K562 (cell line): ENCODE results near the gene GLT6D1. TPM values are rescaled to one million over a fixed set of nuclear protein-coding genes. Genes with fewer than 3 reads are reported as not detected.
A peak's percentile ranks its signal among the peaks of the same experiment; 100 is the strongest.

Source experiments
- ATAC-seq: fragments of 200-7000 bp; cut with Tn5 transposase; 3 replicates; pipeline ENCODE4 v1.9.1; 2020; ENCODE audit warnings: moderate library complexity
- BruUV-seq: library from RNA; stranded (reverse); fragments of 400-500 nt; replicated peaks from 2 replicates; lab custom pipeline; 2021; lab: Mats Ljungman, UMichigan
- CTCF ChIA-PET: fragments of 300-600 bp; formaldehyde crosslinking; extraction: SDS; loops from one replicate; lab custom pipeline; 2021; ENCODE audit warnings: low intra/inter-chr PET ratio; lab: Yijun Ruan, JAX
- POLR2A ChIA-PET: fragments of 300-600, 350-650 bp; sonication (Branson Sonifier 250); formaldehyde crosslinking; extraction: SDS; loops from one replicate; lab custom pipeline; 2021; ENCODE audit warnings: antibody characterized with exemption, inconsistent platforms; lab: Yijun Ruan, JAX
- DNase-seq, 4 experiments: peaks; one replicate each; pipeline versions ENCODE4 v3.0.0 to v3.0.0-alpha.2; 2011 to 2018; ENCODE audit warnings: low spot score in 3 of 4, mixed read lengths in 3 of 4; ENCODE audit errors: extremely low read depth in 1 of 4
- FAIRE-seq: peaks from 2 replicates; lab custom pipeline; 2011; peaks lifted over from hg19 to GRCh38; lab: Jason Lieb, UNC
- H2AFZ ChIP-seq: 2 replicates; pipeline ENCODE4 v1.6.0; 2011; ENCODE audit warnings: low read depth, low read length, control low read depth, inconsistent platforms
- H3K27ac ChIP-seq: fragments of 200-600 bp; 3 replicates; pipeline ENCODE4 v1.8.0; 2011; ENCODE audit warnings: low read depth, mild to moderate bottlenecking, control low read depth, inconsistent platforms, low read length, moderate library complexity, mixed read lengths; ENCODE audit errors: extremely low read depth
- H3K27me3 ChIP-seq, 2 experiments: fragments of 300-600 bp in 1 of 2; 2 replicates in 1 of 2; 3 replicates in 1 of 2; pipeline versions ENCODE4 v1.6.0 to v1.8.0; 2011; ENCODE audit warnings: inconsistent platforms in 2 of 2, low read length in 2 of 2, mild to moderate bottlenecking in 1 of 2, mixed read lengths in 1 of 2, moderate library complexity in 1 of 2; ENCODE audit not compliant: control insufficient read depth in 2 of 2, insufficient read depth in 2 of 2
- H3K36me3 ChIP-seq: fragments of 300-600 bp; 3 replicates; pipeline ENCODE4 v1.8.0; 2011; ENCODE audit warnings: mild to moderate bottlenecking, low read length, inconsistent platforms; ENCODE audit not compliant: control insufficient read depth, insufficient read depth
- H3K4me1 ChIP-seq, 2 experiments: fragments of 200-600 bp in 1 of 2; replicated peaks in 1 of 2; 2 replicates in 1 of 2; 3 replicates in 1 of 2; pipeline versions ENCODE4 v1.5.1 to v1.8.0; 2011; ENCODE audit warnings: inconsistent platforms in 2 of 2, low read length in 2 of 2, mild to moderate bottlenecking in 1 of 2, mixed read lengths in 1 of 2, moderate library complexity in 1 of 2; ENCODE audit not compliant: control insufficient read depth in 2 of 2, insufficient read depth in 2 of 2
- H3K4me2 ChIP-seq: 2 replicates; pipeline ENCODE4 v1.6.1; 2011; ENCODE audit warnings: low read length, control low read depth, inconsistent platforms, mixed read lengths; ENCODE audit not compliant: insufficient read depth
- H3K4me3 ChIP-seq: fragments of 200-600 bp; sonication (generic), shearing (Covaris generic); 2 replicates; pipeline ENCODE4 v1.5.1; 2016; ENCODE audit warnings: control low read depth, inconsistent platforms
- H3K79me2 ChIP-seq: fragments of 200-600 bp; 3 replicates; pipeline ENCODE4 v1.8.0; 2011; ENCODE audit warnings: low read length, inconsistent platforms; ENCODE audit not compliant: control insufficient read depth, insufficient read depth
- H3K9ac ChIP-seq, 2 experiments: 2 replicates each; pipeline versions ENCODE4 v1.6.0 to v1.6.1; 2011; ENCODE audit warnings: low read depth in 2 of 2, low read length in 2 of 2, control low read depth in 1 of 2, inconsistent platforms in 1 of 2, mild to moderate bottlenecking in 1 of 2, mixed read lengths in 1 of 2; ENCODE audit not compliant: insufficient read depth in 1 of 2
- H3K9me1 ChIP-seq: one replicate; pipeline ENCODE4 v1.6.0; 2011; ENCODE audit warnings: inconsistent platforms, mild to moderate bottlenecking, low read length, moderate library complexity; ENCODE audit not compliant: control insufficient read depth, insufficient read depth
- H3K9me3 ChIP-seq: replicated peaks from 2 replicates; pipeline ENCODE4 v1.5.1; 2011; ENCODE audit warnings: low read depth, low read length, inconsistent platforms; ENCODE audit not compliant: control insufficient read depth, insufficient read depth
- H4K20me1 ChIP-seq: replicated peaks from 2 replicates; pipeline ENCODE4 v1.6.1; 2011; ENCODE audit warnings: low read length, inconsistent platforms, mixed read lengths; ENCODE audit not compliant: control insufficient read depth, insufficient read depth
- ATF1 ChIP-seq, 2 experiments: fragments of 450-650 bp in 1 of 2; IDR thresholded peaks; 2 replicates each; pipeline ENCODE4 v1.6.1; 2016; ENCODE audit warnings: missing compliant biosample characterization in 1 of 2, missing genetic modification characterization in 1 of 2
- ATF7 ChIP-seq: fragments of 450-650 bp; IDR thresholded peaks from 2 replicates; pipeline ENCODE4 v1.7.1; 2014; ENCODE audit warnings: mild to moderate bottlenecking, moderate library complexity
- CREM ChIP-seq: IDR thresholded peaks from 2 replicates; pipeline ENCODE4 v1.6.1; 2014; ENCODE audit warnings: antibody characterized with exemption, low read depth
- ESRRA ChIP-seq: fragments of 450-650 bp; IDR thresholded peaks from 2 replicates; pipeline ENCODE4 v1.6.1; 2014; ENCODE audit warnings: low read depth, mild to moderate bottlenecking, moderate library complexity, borderline replicate concordance
- HCFC1 ChIP-seq: IDR thresholded peaks from 2 replicates; pipeline ENCODE4 v1.6.1; 2012; ENCODE audit warnings: low read depth, low read length, improper control_type of control experiment
- SAP30 ChIP-seq: fragments of 200-600 bp; sonication (generic); IDR thresholded peaks from 2 replicates; pipeline ENCODE4 v1.6.1; 2012; ENCODE audit warnings: borderline replicate concordance, low read depth, mild to moderate bottlenecking, moderate library complexity, low read length, control low read depth, inconsistent platforms; ENCODE audit not compliant: insufficient read depth, poor library complexity, severe bottlenecking
- WGBS: fragments of 100-300 bp; shearing (Covaris generic); methylation state at CpG from one replicate; pipeline ENCODE4 v1.1.6; 2016; ENCODE audit warnings: low coverage, mixed read lengths; ENCODE audit not compliant: insufficient coverage; ENCODE audit errors: missing lambda C conversion rate; 5-methylcytosine and 5-hydroxymethylcytosine counted together
- in situ Hi-C: fragments of 300-500 bp; cut with MboI; formaldehyde crosslinking; loops from 4 replicates; pipeline ENCODE4 v1.15.0; 2018; ENCODE audit warnings: inconsistent platforms, mixed read lengths
- intact Hi-C: fragments of 100-400 bp; cut with micrococcal nuclease; formaldehyde crosslinking; loops from 2 replicates; pipeline ENCODE4 v1.14.2; 2022
- polyA plus RNA-seq, 8 experiments: library from polyadenylated mRNA; depleted of rRNA in 4 of 8; stranded (reverse) in 5 of 8; unstranded in 3 of 8; fragments of >200 nt; fragmentation: Nextera tagmentation in 2 of 8; fragmentation: Illumina TruSeq in 1 of 8; extraction: Ambion mirVana in 2 of 8; extraction: Trizol in 1 of 8; gene quantifications; 2 replicates each; pipeline versions ENCODE4 v1.2.1 to v1.2.3, GENCODE V29; 2011 to 2014; ENCODE audit warnings: inconsistent platforms in 1 of 8, missing spikeins in 1 of 8
- total RNA-seq, 7 experiments: library from RNA; depleted of rRNA in 6 of 7; stranded (reverse); fragments of >200 nt in 6 of 7; fragmentation: Illumina TruSeq in 2 of 7; extraction: Trizol in 2 of 7; gene quantifications; 2 replicates each; pipeline versions ENCODE4 v1.2.1 to v1.2.3, GENCODE V29; 2011 to 2021; ENCODE audit warnings: low replicate concordance in 1 of 7
- TF ChIP-seq, protein P1 (sequence below), 2 experiments: fragments of 450-650 bp in 1 of 2; sonication (generic) in 1 of 2; formaldehyde crosslinking in 1 of 2; IDR thresholded peaks in 1 of 2; conservative IDR thresholded peaks in 1 of 2; 2 replicates each; pipeline versions ENCODE4 v1.6.1 to v1.8.1; 2016 to 2023; ENCODE audit warnings: mild to moderate bottlenecking in 2 of 2, moderate library complexity in 2 of 2, inconsistent platforms in 1 of 2, missing genetic modification reagents in 1 of 2

GLT6D1 gene
- total and polyA plus RNA-seq, 9 of the 15 experiments (the other 6 are each of a cell fraction or from before 2014, with no cell fraction given), result not detected

DNA sequence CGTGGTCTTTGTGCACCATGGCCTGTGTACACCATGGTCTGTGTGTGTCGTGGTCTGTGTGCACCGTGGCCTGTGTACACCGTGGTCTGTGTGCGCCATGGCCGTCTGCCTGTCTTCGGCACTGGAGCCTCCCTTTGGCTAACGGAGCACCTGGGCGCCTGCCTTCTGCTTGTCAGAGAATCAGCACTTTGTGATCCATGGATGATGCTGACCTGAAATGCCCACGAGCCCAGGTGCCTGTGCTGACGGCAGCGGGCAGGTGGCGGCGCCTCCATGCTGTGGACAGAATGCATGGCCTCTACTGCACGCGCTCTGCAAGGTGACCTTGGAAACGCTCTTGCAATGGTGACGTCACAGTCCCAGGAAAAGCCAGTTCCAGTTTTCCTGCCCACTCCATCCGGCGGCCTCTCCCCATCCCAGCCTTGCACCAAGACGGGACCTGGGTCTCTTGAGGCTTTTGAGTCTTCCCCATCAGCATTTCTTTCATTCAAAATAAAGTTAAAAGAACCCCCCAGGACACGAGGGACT is 38.4 kb upstream of the GLT6D1 start:
- Histone ChIP-seq H3K36me3 (no peaks in the 10 kb centered on the region), H3K9ac (no peak overlapping the region), H3K27ac (no peak overlapping the region), H3K9me1 (peaks cover 3% of the 10 kb centered on the region), H3K9me3 (no peaks in the 10 kb centered on the region), H2AFZ (no peak overlapping the region), H3K4me2 (no peak overlapping the region), H3K27me3 (peaks cover 24 to 58% of the 10 kb centered on the region in 2 experiments), H4K20me1 (peaks cover 4% of the 10 kb centered on the region; the same call in 1 of the 2 replicates), H3K4me3 (no peak overlapping the region), H3K4me1 (peaks cover 0 to 7% of the 10 kb centered on the region in 2 experiments; a peak in 3 of 5 replicates), H3K79me2 (no peaks in the 10 kb centered on the region)
- intact Hi-C loops, result no loop called here
- DNase-seq (no peak), FAIRE-seq (no peak), ATAC-seq (no peak)
- WGBS, result 6% methylated on average over 22 of the region's 22 CpGs
- ChIA-PET POLR2A (no interaction called here), CTCF (no interaction called here)
- BruUV-seq, result no TSS peak
- in situ Hi-C loops, result no loop called here
- TF ChIP-seq ESRRA, result peak; percentile 87
- TF ChIP-seq ATF7, result peak; percentile 42; the same call in 1 of the 2 replicates
- TF ChIP-seq SAP30, result no peak
- TF ChIP-seq, protein P1, sequence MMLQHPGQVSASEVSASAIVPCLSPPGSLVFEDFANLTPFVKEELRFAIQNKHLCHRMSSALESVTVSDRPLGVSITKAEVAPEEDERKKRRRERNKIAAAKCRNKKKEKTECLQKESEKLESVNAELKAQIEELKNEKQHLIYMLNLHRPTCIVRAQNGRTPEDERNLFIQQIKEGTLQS (IDR thresholded peaks at IDR 0.05), result peak; percentile 38; the same call in 1 of the 2 replicates
- TF ChIP-seq, protein P1 (CRISPR knock-in tag; conservative IDR thresholded peaks at IDR 0.05), result no peak
- TF ChIP-seq ATF1 (CRISPR knock-in tag; IDR thresholded peaks at IDR 0.05), result no peak
- TF ChIP-seq ATF1 (tag; IDR thresholded peaks at IDR 0.05), result 0 out of 2 replicates have a peak, but pooled peaks have one; percentile 34
- TF ChIP-seq HCFC1, result no peak
- TF ChIP-seq CREM, result peak; percentile 35; the same call in 1 of the 2 replicates
